ENCODE results near the gene ENTHD1. TPM values are rescaled to one million over a fixed set of nuclear protein-coding genes. Genes with fewer than 3 reads are reported as not detected.

Gene ENTHD1
- total and polyA plus RNA-seq, 9 of the 15 experiments (the other 6 are each of a cell fraction or from before 2014, with no cell fraction given), result 0.13 to 0.98 (median 0.35) TPM

DNA sequence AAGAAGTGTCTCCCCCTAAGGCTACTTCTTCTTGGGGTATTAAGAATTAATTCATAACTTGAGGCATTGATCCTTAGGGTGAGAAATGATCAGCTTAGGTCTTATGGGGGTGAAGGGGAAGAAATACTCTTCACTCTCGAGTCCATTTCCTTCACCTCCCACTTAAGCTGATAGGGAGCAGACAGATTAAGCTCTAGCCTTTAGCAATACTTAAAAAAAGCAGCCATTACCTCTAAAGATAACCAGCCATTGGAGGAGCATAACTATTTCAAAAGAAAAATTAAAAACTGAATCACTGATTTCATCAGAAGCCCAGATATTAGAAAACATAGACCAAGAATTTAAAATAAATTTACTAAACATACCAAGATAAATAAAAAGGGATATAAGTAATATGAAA is 60.5 kb downstream of the ENTHD1 start (continued):
- TF ChIP-seq, protein P1, sequence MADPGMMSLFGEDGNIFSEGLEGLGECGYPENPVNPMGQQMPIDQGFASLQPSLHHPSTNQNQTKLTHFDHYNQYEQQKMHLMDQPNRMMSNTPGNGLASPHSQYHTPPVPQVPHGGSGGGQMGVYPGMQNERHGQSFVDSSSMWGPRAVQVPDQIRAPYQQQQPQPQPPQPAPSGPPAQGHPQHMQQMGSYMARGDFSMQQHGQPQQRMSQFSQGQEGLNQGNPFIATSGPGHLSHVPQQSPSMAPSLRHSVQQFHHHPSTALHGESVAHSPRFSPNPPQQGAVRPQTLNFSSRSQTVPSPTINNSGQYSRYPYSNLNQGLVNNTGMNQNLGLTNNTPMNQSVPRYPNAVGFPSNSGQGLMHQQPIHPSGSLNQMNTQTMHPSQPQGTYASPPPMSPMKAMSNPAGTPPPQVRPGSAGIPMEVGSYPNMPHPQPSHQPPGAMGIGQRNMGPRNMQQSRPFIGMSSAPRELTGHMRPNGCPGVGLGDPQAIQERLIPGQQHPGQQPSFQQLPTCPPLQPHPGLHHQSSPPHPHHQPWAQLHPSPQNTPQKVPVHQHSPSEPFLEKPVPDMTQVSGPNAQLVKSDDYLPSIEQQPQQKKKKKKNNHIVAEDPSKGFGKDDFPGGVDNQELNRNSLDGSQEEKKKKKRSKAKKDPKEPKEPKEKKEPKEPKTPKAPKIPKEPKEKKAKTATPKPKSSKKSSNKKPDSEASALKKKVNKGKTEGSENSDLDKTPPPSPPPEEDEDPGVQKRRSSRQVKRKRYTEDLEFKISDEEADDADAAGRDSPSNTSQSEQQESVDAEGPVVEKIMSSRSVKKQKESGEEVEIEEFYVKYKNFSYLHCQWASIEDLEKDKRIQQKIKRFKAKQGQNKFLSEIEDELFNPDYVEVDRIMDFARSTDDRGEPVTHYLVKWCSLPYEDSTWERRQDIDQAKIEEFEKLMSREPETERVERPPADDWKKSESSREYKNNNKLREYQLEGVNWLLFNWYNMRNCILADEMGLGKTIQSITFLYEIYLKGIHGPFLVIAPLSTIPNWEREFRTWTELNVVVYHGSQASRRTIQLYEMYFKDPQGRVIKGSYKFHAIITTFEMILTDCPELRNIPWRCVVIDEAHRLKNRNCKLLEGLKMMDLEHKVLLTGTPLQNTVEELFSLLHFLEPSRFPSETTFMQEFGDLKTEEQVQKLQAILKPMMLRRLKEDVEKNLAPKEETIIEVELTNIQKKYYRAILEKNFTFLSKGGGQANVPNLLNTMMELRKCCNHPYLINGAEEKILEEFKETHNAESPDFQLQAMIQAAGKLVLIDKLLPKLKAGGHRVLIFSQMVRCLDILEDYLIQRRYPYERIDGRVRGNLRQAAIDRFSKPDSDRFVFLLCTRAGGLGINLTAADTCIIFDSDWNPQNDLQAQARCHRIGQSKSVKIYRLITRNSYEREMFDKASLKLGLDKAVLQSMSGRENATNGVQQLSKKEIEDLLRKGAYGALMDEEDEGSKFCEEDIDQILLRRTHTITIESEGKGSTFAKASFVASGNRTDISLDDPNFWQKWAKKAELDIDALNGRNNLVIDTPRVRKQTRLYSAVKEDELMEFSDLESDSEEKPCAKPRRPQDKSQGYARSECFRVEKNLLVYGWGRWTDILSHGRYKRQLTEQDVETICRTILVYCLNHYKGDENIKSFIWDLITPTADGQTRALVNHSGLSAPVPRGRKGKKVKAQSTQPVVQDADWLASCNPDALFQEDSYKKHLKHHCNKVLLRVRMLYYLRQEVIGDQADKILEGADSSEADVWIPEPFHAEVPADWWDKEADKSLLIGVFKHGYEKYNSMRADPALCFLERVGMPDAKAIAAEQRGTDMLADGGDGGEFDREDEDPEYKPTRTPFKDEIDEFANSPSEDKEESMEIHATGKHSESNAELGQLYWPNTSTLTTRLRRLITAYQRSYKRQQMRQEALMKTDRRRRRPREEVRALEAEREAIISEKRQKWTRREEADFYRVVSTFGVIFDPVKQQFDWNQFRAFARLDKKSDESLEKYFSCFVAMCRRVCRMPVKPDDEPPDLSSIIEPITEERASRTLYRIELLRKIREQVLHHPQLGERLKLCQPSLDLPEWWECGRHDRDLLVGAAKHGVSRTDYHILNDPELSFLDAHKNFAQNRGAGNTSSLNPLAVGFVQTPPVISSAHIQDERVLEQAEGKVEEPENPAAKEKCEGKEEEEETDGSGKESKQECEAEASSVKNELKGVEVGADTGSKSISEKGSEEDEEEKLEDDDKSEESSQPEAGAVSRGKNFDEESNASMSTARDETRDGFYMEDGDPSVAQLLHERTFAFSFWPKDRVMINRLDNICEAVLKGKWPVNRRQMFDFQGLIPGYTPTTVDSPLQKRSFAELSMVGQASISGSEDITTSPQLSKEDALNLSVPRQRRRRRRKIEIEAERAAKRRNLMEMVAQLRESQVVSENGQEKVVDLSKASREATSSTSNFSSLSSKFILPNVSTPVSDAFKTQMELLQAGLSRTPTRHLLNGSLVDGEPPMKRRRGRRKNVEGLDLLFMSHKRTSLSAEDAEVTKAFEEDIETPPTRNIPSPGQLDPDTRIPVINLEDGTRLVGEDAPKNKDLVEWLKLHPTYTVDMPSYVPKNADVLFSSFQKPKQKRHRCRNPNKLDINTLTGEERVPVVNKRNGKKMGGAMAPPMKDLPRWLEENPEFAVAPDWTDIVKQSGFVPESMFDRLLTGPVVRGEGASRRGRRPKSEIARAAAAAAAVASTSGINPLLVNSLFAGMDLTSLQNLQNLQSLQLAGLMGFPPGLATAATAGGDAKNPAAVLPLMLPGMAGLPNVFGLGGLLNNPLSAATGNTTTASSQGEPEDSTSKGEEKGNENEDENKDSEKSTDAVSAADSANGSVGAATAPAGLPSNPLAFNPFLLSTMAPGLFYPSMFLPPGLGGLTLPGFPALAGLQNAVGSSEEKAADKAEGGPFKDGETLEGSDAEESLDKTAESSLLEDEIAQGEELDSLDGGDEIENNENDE (IDR thresholded peaks at IDR 0.05; ENCODE audit: low read depth, low read length), result no peak
- TF ChIP-seq U2AF2 (optimal IDR thresholded peaks at IDR 0.05; ENCODE audit: low read depth, low read length) (no peak), C11orf30 (IDR thresholded peaks at IDR 0.05; ENCODE audit: low read depth) (no peak), ZNF551 (CRISPR knock-in tag; IDR thresholded peaks at IDR 0.05) (no peak), ZNF444 (CRISPR knock-in tag; IDR thresholded peaks at IDR 0.05) (no peak), PTRF (tag; IDR thresholded peaks at IDR 0.05) (no peak), ATF1 (CRISPR knock-in tag; IDR thresholded peaks at IDR 0.05) (no peak), ATF1 (tag; IDR thresholded peaks at IDR 0.05) (no peak), TFAM (CRISPR knock-in tag; conservative IDR thresholded peaks at IDR 0.05) (no peak), RBM14 (IDR thresholded peaks at IDR 0.05; ENCODE audit: borderline replicate concordance, insufficient read depth, low read depth, low read length) (no peak), NR2C2 (CRISPR knock-in tag; IDR thresholded peaks at IDR 0.05) (no peak), NR2C2 (tag; IDR thresholded peaks at IDR 0.05) (no peak), SMAD4 (CRISPR knock-in tag; conservative IDR thresholded peaks at IDR 0.05) (0 out of 2 replicates have a peak, but pooled peaks have one; percentile 1), ADNP (tag; IDR thresholded peaks at IDR 0.05) (no peak), ERF (CRISPR knock-in tag; IDR thresholded peaks at IDR 0.05) (no peak), MIER1 (IDR thresholded peaks at IDR 0.05; ENCODE audit: low read depth) (no peak), ZBTB7A (IDR thresholded peaks at IDR 0.05; ENCODE audit: borderline replicate concordance, control insufficient read depth, low read depth, low read length) (no peak), NFRKB (IDR thresholded peaks at IDR 0.05; ENCODE audit: low read depth) (0 out of 2 replicates have a peak, but pooled peaks have one; percentile 28), CEBPB (tag; IDR thresholded peaks at IDR 0.05) (peak; percentile 58; the same call in 1 of the 2 replicates)
- TF ChIP-seq, protein P2, sequence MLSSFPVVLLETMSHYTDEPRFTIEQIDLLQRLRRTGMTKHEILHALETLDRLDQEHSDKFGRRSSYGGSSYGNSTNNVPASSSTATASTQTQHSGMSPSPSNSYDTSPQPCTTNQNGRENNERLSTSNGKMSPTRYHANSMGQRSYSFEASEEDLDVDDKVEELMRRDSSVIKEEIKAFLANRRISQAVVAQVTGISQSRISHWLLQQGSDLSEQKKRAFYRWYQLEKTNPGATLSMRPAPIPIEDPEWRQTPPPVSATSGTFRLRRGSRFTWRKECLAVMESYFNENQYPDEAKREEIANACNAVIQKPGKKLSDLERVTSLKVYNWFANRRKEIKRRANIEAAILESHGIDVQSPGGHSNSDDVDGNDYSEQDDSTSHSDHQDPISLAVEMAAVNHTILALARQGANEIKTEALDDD (IDR thresholded peaks at IDR 0.05), result no peak

Measured in K562 (cell line).